DLD1 (cell line): ENCODE data around the gene CSNK1G2.

Experiments used
- in situ Hi-C: cut with HindIII; loops from 2 replicates; pipeline ENCODE4 v1.10.0; 2017; ENCODE audit warnings: low sequenced_read_pairs

CSNK1G2 gene

GRCh38 chr19:2014731-2015607 is 74.0 kb downstream of the CSNK1G2 start:
- in situ Hi-C loops = no loop called here

- in situ Hi-C loops = no loop called here
Measured at GRCh38 chr19:2015608-2015950, 74.6 kb downstream of the CSNK1G2 start, which contains the start of gene BTBD2. TSS of gene BTBD2 (minus strand) at chr19:2015714. CDS start at chr19:2015703, 11 bp downstream.

- in situ Hi-C loops = no loop called here
Measured at GRCh38 chr19:2016041-2016807, 75.3 kb downstream of the CSNK1G2 start.

- in situ Hi-C loops = no loop called here
Measured at GRCh38 chr19:2018752-2019151, 77.8 kb downstream of the CSNK1G2 start.

- in situ Hi-C loops = no loop called here
Measured at GRCh38 chr19:2021453-2022140, 80.6 kb downstream of the CSNK1G2 start.

GRCh38 chr19:2022289-2022688 is 81.3 kb downstream of the CSNK1G2 start:
- in situ Hi-C loops = no loop called here

GRCh38 chr19:2026770-2027169 is 85.8 kb downstream of the CSNK1G2 start:
- in situ Hi-C loops = no loop called here

- in situ Hi-C loops = no loop called here
Measured at GRCh38 chr19:2027361-2027760, 86.4 kb downstream of the CSNK1G2 start.
